SJCRH30 (cell line): Measurements from ENCODE around the gene PSMD7. TPM values are rescaled to one million over a fixed set of nuclear protein-coding genes. Genes with fewer than 3 reads are reported as not detected.
"Not testable (repeated sequence)": the region's sequence is repeated elsewhere in the genome, so short reads cannot be mapped to it uniquely, and the experiment has no call there.

Experiments
- DNase-seq, 2 experiments: peaks; one replicate each; pipeline ENCODE4 v3.0.0-alpha.2; 2015 to 2020
- H3K27ac ChIP-seq: fragments of 250-450 bp; sonication (Bioruptor Pico); 2 replicates; pipeline ENCODE4 v1.5.1; 2020; ENCODE audit warnings: mild to moderate bottlenecking, moderate library complexity
- H3K27me3 ChIP-seq: fragments of 250-450 bp; sonication (Bioruptor Pico); 2 replicates; pipeline ENCODE4 v1.5.1; 2020; ENCODE audit warnings: mild to moderate bottlenecking, moderate library complexity
- H3K36me3 ChIP-seq: fragments of 250-450 bp; sonication (Bioruptor Pico); 2 replicates; pipeline ENCODE4 v1.5.1; 2020; ENCODE audit warnings: mild to moderate bottlenecking, moderate library complexity
- H3K4me1 ChIP-seq: fragments of 250-450 bp; sonication (Bioruptor Pico); 2 replicates; pipeline ENCODE4 v1.5.1; 2020; ENCODE audit warnings: mild to moderate bottlenecking, moderate library complexity
- H3K4me3 ChIP-seq: fragments of 250-450 bp; sonication (Bioruptor Pico); 2 replicates; pipeline ENCODE4 v1.5.1; 2020; ENCODE audit warnings: mild to moderate bottlenecking, moderate library complexity
- H3K9me3 ChIP-seq: fragments of 250-450 bp; sonication (Bioruptor Pico); replicated peaks from 2 replicates; pipeline ENCODE4 v1.5.1; 2020; ENCODE audit warnings: mild to moderate bottlenecking, moderate library complexity
- total RNA-seq: library from RNA; depleted of rRNA; stranded (reverse); fragments of >200 nt; shearing (Covaris generic); gene quantifications from 2 replicates; pipeline ENCODE4 v1.2.3, GENCODE V29; 2014

PSMD7 gene
- total RNA-seq, 1 experiment from 2014 or later, result 59.8 TPM

- Histone ChIP-seq H3K27me3 (no peaks in the 10 kb centered on the region), H3K36me3 (peaks cover 26% of the 10 kb centered on the region), H3K4me1 (no peaks in the 10 kb centered on the region), H3K9me3 (no peaks in the 10 kb centered on the region), H3K4me3 (no peak overlapping the region), H3K27ac (no peak overlapping the region)
- no peak for DNase-seq
Measured at GRCh38 chr16:74307383-74307782, 10.8 kb downstream of the PSMD7 start.

GRCh38 chr16:74309789-74310781 lies 13.5 kb downstream of the PSMD7 start:
- no peaks in the 10 kb centered on the region for H3K27me3 ChIP-seq
- H3K9me3 ChIP-seq, result no peaks in the 10 kb centered on the region
- peaks cover 10% of the 10 kb centered on the region for H3K36me3 ChIP-seq
- H3K4me3 ChIP-seq, result no peak overlapping the region
- no peaks in the 10 kb centered on the region for H3K4me1 ChIP-seq
- peak; percentile 26 to 62 for DNase-seq
- H3K27ac ChIP-seq, result no peak overlapping the region

GRCh38 chr16:74315059-74315458 lies 18.4 kb downstream of the PSMD7 start:
- Histone ChIP-seq H3K4me1 (no peaks in the 10 kb centered on the region), H3K27ac (no peak overlapping the region), H3K4me3 (no peak overlapping the region), H3K27me3 (no peaks in the 10 kb centered on the region), H3K9me3 (no peaks in the 10 kb centered on the region), H3K36me3 (no peaks in the 10 kb centered on the region)
- no peak for DNase-seq

- no peaks in the 10 kb centered on the region for H3K36me3 ChIP-seq
- H3K27ac ChIP-seq, result no peak overlapping the region
- H3K4me1 ChIP-seq, result no peaks in the 10 kb centered on the region
- H3K9me3 ChIP-seq, result no peaks in the 10 kb centered on the region
- DNase-seq, result no peak
- H3K27me3 ChIP-seq, result no peaks in the 10 kb centered on the region
- no peak overlapping the region for H3K4me3 ChIP-seq
Measured at GRCh38 chr16:74320707-74321106, 24.1 kb downstream of the PSMD7 start.

GRCh38 chr16:74321356-74321755 lies 24.7 kb downstream of the PSMD7 start:
- Histone ChIP-seq H3K4me1 (no peaks in the 10 kb centered on the region), H3K27me3 (no peaks in the 10 kb centered on the region), H3K9me3 (no peaks in the 10 kb centered on the region), H3K36me3 (no peaks in the 10 kb centered on the region), H3K4me3 (no peak overlapping the region), H3K27ac (no peak overlapping the region)
- DNase-seq, result peak in 1 of 2 experiments; percentile 0

- no peak for DNase-seq
- Histone ChIP-seq H3K27me3 (no peaks in the 10 kb centered on the region), H3K9me3 (no peaks in the 10 kb centered on the region)
Measured at GRCh38 chr16:74322301-74322710, 25.7 kb downstream of the PSMD7 start.

GRCh38 chr16:74324777-74325176 lies 28.2 kb downstream of the PSMD7 start:
- not testable (repeated sequence) for H3K36me3 ChIP-seq, H3K9me3 ChIP-seq, H3K4me1 ChIP-seq, H3K27me3 ChIP-seq, DNase-seq, H3K4me3 ChIP-seq, H3K27ac ChIP-seq

More at GRCh38 chr16:74322301-74322710, 25.7 kb downstream of the PSMD7 start:
- Histone ChIP-seq H3K4me1 (no peaks in the 10 kb centered on the region), H3K27ac (no peak overlapping the region), H3K4me3 (no peak overlapping the region), H3K36me3 (no peaks in the 10 kb centered on the region)

- Histone ChIP-seq H3K27ac (no peak overlapping the region), H3K4me3 (no peak overlapping the region), H3K36me3 (no peaks in the 10 kb centered on the region; the same call in 1 of the 2 replicates), H3K27me3 (no peaks in the 10 kb centered on the region), H3K4me1 (no peaks in the 10 kb centered on the region), H3K9me3 (no peaks in the 10 kb centered on the region)
- no peak for DNase-seq
Measured at GRCh38 chr16:74325641-74326040, 29.0 kb downstream of the PSMD7 start.

GRCh38 chr16:74328346-74328745 lies 31.7 kb downstream of the PSMD7 start:
- not testable (repeated sequence) for H3K36me3 ChIP-seq, H3K9me3 ChIP-seq, DNase-seq, H3K27me3 ChIP-seq, H3K27ac ChIP-seq, H3K4me3 ChIP-seq, H3K4me1 ChIP-seq

GRCh38 chr16:74332469-74332868 lies 35.9 kb downstream of the PSMD7 start:
- not testable (repeated sequence) for H3K27me3 ChIP-seq, H3K36me3 ChIP-seq, H3K4me1 ChIP-seq, H3K27ac ChIP-seq, H3K4me3 ChIP-seq, H3K9me3 ChIP-seq, DNase-seq

- not testable (repeated sequence) for H3K36me3 ChIP-seq, H3K27me3 ChIP-seq, H3K9me3 ChIP-seq, H3K4me3 ChIP-seq, DNase-seq, H3K27ac ChIP-seq, H3K4me1 ChIP-seq
Measured at GRCh38 chr16:74337506-74337905, 40.9 kb downstream of the PSMD7 start.

GRCh38 chr16:74339226-74339625 lies 42.6 kb downstream of the PSMD7 start:
- not testable (repeated sequence) for DNase-seq, H3K27me3 ChIP-seq, H3K4me1 ChIP-seq, H3K4me3 ChIP-seq, H3K27ac ChIP-seq, H3K9me3 ChIP-seq, H3K36me3 ChIP-seq

GRCh38 chr16:74353038-74353437 lies 56.4 kb downstream of the PSMD7 start:
- H3K36me3 ChIP-seq, DNase-seq, H3K27ac ChIP-seq, H3K27me3 ChIP-seq, H3K9me3 ChIP-seq, H3K4me1 ChIP-seq, H3K4me3 ChIP-seq: not testable (repeated sequence)
